H1 (cell line): ENCODE measurements around the gene GNAT2. TPM values are rescaled to one million over a fixed set of nuclear protein-coding genes. Genes with fewer than 3 reads are reported as not detected.
A peak's percentile ranks its signal among the peaks of the same experiment; 100 is the strongest.

ENCODE experiments used
- CTCF ChIA-PET: fragments of 300-600 bp; sonication (Branson Sonifier 250); formaldehyde crosslinking; loops from one replicate; lab custom pipeline; 2021; ENCODE audit not compliant: partially characterized antibody; lab: Charles Lee
- POLR2A ChIA-PET: fragments of 300-600 bp; sonication (Branson Sonifier 250); formaldehyde crosslinking; loops from one replicate; lab custom pipeline; 2021; ENCODE audit warnings: inconsistent platforms; ENCODE audit not compliant: partially characterized antibody; lab: Charles Lee
- DNase-seq, 2 experiments: peaks; one replicate each; pipeline versions ENCODE4 v3.0.0 to v3.0.0-alpha.2; 2010 to 2022; ENCODE audit warnings: low spot score in 2 of 2, low read depth in 1 of 2, mixed read lengths in 1 of 2
- FAIRE-seq: peaks from 2 replicates; lab custom pipeline; 2011; peaks lifted over from hg19 to GRCh38; lab: Jason Lieb, UNC
- H2AFZ ChIP-seq: 2 replicates; pipeline ENCODE4 v1.8.1; 2012; ENCODE audit warnings: low read length, inconsistent platforms
- H2AK5ac ChIP-seq: 2 replicates; pipeline ENCODE4 v1.6.1; 2013; ENCODE audit warnings: low read depth, low read length
- H2BK120ac ChIP-seq: replicated peaks from 2 replicates; pipeline ENCODE3; 2013; ENCODE audit warnings: low read depth, low read length, inconsistent platforms
- H2BK12ac ChIP-seq: 2 replicates; pipeline ENCODE4 v1.6.1; 2013; ENCODE audit warnings: low read depth, low read length
- H2BK15ac ChIP-seq: 2 replicates; pipeline ENCODE4 v1.6.1; 2013; ENCODE audit warnings: low read length
- H2BK20ac ChIP-seq: 2 replicates; pipeline ENCODE4 v1.6.1; 2013; ENCODE audit warnings: low read length
- H2BK5ac ChIP-seq: 2 replicates; pipeline ENCODE4 v1.6.1; 2013; ENCODE audit warnings: low read depth, low read length
- H3K14ac ChIP-seq: 2 replicates; pipeline ENCODE4 v1.6.1; 2013; ENCODE audit warnings: inconsistent platforms; ENCODE audit not compliant: insufficient read length
- H3K18ac ChIP-seq: 2 replicates; pipeline ENCODE4 v1.6.1; 2013; ENCODE audit warnings: low read length; ENCODE audit errors: extremely low read depth
- H3K23ac ChIP-seq: 2 replicates; pipeline ENCODE4 v1.6.1; 2013; ENCODE audit warnings: inconsistent platforms; ENCODE audit not compliant: insufficient read length
- H3K23me2 ChIP-seq: 2 replicates; pipeline ENCODE4 v1.6.1; 2013; ENCODE audit warnings: low read depth, low read length
- H3K27ac ChIP-seq: 2 replicates; pipeline ENCODE4 v1.6.1; 2011; ENCODE audit warnings: low read depth, low read length, inconsistent platforms
- H3K27me3 ChIP-seq, 4 experiments: replicated peaks in 1 of 4; 1 replicate in 1 of 4; 2 replicates in 3 of 4; pipeline versions ENCODE4 v1.6.1 to v1.8.1; 2011 to 2013; ENCODE audit warnings: low read length in 3 of 4, mild to moderate bottlenecking in 3 of 4, inconsistent platforms in 2 of 4, mixed read lengths in 2 of 4, moderate library complexity in 1 of 4; ENCODE audit not compliant: control insufficient read depth in 3 of 4, insufficient read depth in 3 of 4; ENCODE audit errors: extremely low read depth in 1 of 4
- H3K36me3 ChIP-seq, 4 experiments: 2 replicates each; pipeline versions ENCODE4 v1.6.1 to v1.8.1; 2011 to 2013; ENCODE audit warnings: mild to moderate bottlenecking in 4 of 4, low read length in 3 of 4, moderate library complexity in 2 of 4, control low read depth in 1 of 4, inconsistent platforms in 1 of 4; ENCODE audit not compliant: insufficient read depth in 4 of 4, control insufficient read depth in 2 of 4
- H3K4ac ChIP-seq: replicated peaks from 2 replicates; pipeline ENCODE3; 2013; ENCODE audit warnings: low read length, low read depth, mixed read lengths, inconsistent platforms; ENCODE audit not compliant: insufficient read length
- H3K4me1 ChIP-seq, 4 experiments: replicated peaks in 1 of 4; 1 replicate in 1 of 4; 2 replicates in 3 of 4; pipeline versions ENCODE4 v1.6.1 to v1.8.1; 2011 to 2013; ENCODE audit warnings: low read length in 3 of 4, inconsistent platforms in 2 of 4, mixed read lengths in 1 of 4; ENCODE audit not compliant: insufficient read depth in 4 of 4, control insufficient read depth in 3 of 4
- H3K4me2 ChIP-seq, 2 experiments: 2 replicates each; pipeline versions ENCODE4 v1.6.1 to v1.8.1; 2011 to 2013; ENCODE audit warnings: low read depth in 2 of 2, low read length in 2 of 2, control low read depth in 1 of 2, inconsistent platforms in 1 of 2, mild to moderate bottlenecking in 1 of 2; ENCODE audit not compliant: insufficient read depth in 1 of 2
- H3K4me3 ChIP-seq, 4 experiments: fragments of 200-600, 300-600 bp in 1 of 4; sonication (generic), shearing (Covaris generic), sonication (Bioruptor Twin) in 1 of 4; 2 replicates each; pipeline versions ENCODE4 v1.5.1 to v1.8.1; 2011 to 2016; ENCODE audit warnings: low read length in 4 of 4, low read depth in 3 of 4, control low read depth in 2 of 4, inconsistent platforms in 2 of 4, mild to moderate bottlenecking in 2 of 4, mixed read lengths in 1 of 4, moderate library complexity in 1 of 4; ENCODE audit not compliant: insufficient read depth in 2 of 4; ENCODE audit errors: extremely low read depth in 1 of 4
- H3K56ac ChIP-seq: replicated peaks from 2 replicates; pipeline ENCODE3; 2013; ENCODE audit warnings: low read depth, mild to moderate bottlenecking, mixed read lengths, low read length, inconsistent platforms; ENCODE audit not compliant: insufficient read length
- H3K79me1 ChIP-seq: 2 replicates; pipeline ENCODE4 v1.6.1; 2013; ENCODE audit warnings: low read depth, low read length, control low read depth
- H3K79me2 ChIP-seq, 2 experiments: 2 replicates each; pipeline versions ENCODE4 v1.6.1 to v1.8.1; 2012 to 2013; ENCODE audit warnings: low read length in 2 of 2, mild to moderate bottlenecking in 2 of 2, inconsistent platforms in 1 of 2; ENCODE audit not compliant: insufficient read depth in 2 of 2, control insufficient read depth in 1 of 2
- H3K9ac ChIP-seq, 4 experiments: replicated peaks in 1 of 4; 1 replicate in 1 of 4; 2 replicates in 3 of 4; pipeline versions ENCODE4 v1.6.1 to v1.8.1; 2011 to 2013; ENCODE audit warnings: low read depth in 3 of 4, low read length in 3 of 4, control low read depth in 2 of 4, mild to moderate bottlenecking in 2 of 4, moderate library complexity in 2 of 4, inconsistent platforms in 1 of 4; ENCODE audit errors: extremely low read depth in 1 of 4
- H3K9me3 ChIP-seq, 2 experiments: 2 replicates each; pipeline versions ENCODE4 v1.6.1 to v1.8.1; 2012 to 2013; ENCODE audit warnings: mild to moderate bottlenecking in 2 of 2, moderate library complexity in 2 of 2, control low read depth in 1 of 2, inconsistent platforms in 1 of 2, low read depth in 1 of 2, low read length in 1 of 2, mixed read lengths in 1 of 2; ENCODE audit not compliant: insufficient read depth in 2 of 2
- H4K20me1 ChIP-seq, 2 experiments: replicated peaks in 1 of 2; 2 replicates each; pipeline versions ENCODE3 to v1.8.1; 2011 to 2013; ENCODE audit warnings: inconsistent platforms in 2 of 2, low read length in 2 of 2, mild to moderate bottlenecking in 1 of 2; ENCODE audit not compliant: insufficient read depth in 2 of 2, control insufficient read depth in 1 of 2
- H4K5ac ChIP-seq: 2 replicates; pipeline ENCODE4 v1.6.1; 2013; ENCODE audit warnings: low read length, low read depth, mixed read lengths, inconsistent platforms; ENCODE audit not compliant: insufficient read length
- H4K8ac ChIP-seq: 2 replicates; pipeline ENCODE4 v1.8.0; 2013; ENCODE audit warnings: mild to moderate bottlenecking, moderate library complexity, low read length, inconsistent platforms; ENCODE audit not compliant: insufficient read depth; ENCODE audit errors: extremely low read depth
- H4K91ac ChIP-seq: replicated peaks from 2 replicates; pipeline ENCODE3; 2013; ENCODE audit warnings: low read length, mixed read lengths, inconsistent platforms; ENCODE audit not compliant: insufficient read length
- CHD2 ChIP-seq: IDR thresholded peaks from 2 replicates; pipeline ENCODE4 v1.6.1; 2012; ENCODE audit warnings: low read length, improper control_type of control experiment
- CREB1 ChIP-seq: IDR thresholded peaks from 2 replicates; pipeline ENCODE4 v1.6.1; 2012; ENCODE audit warnings: inconsistent platforms
- GTF2F1 ChIP-seq: IDR thresholded peaks from 2 replicates; pipeline ENCODE4 v1.6.1; 2012; ENCODE audit warnings: low read depth, low read length, improper control_type of control experiment, borderline replicate concordance
- JUND ChIP-seq: IDR thresholded peaks from 2 replicates; pipeline ENCODE4 v1.6.1; 2011; ENCODE audit warnings: mild to moderate bottlenecking, improper control_type of control experiment, low read length
- KDM1A ChIP-seq: fragments of 200-600, 300-600 bp; sonication (generic); IDR thresholded peaks from 2 replicates; pipeline ENCODE4 v1.7.1; 2016; ENCODE audit warnings: mild to moderate bottlenecking, low read length, borderline replicate concordance
- KDM5A ChIP-seq: fragments of 200-600 bp; IDR thresholded peaks from 2 replicates; pipeline ENCODE4 v1.7.1; 2012; ENCODE audit warnings: mild to moderate bottlenecking, low read length, inconsistent platforms, mixed read lengths
- POLR2AphosphoS5 ChIP-seq: IDR thresholded peaks from 2 replicates; pipeline ENCODE4 v1.6.1; 2011; ENCODE audit warnings: low read depth, low read length
- RFX5 ChIP-seq: IDR thresholded peaks from 2 replicates; pipeline ENCODE4 v1.6.1; 2011; ENCODE audit warnings: low read depth, low read length, improper control_type of control experiment, borderline replicate concordance
- SP1 ChIP-seq: IDR thresholded peaks from 2 replicates; pipeline ENCODE4 v1.6.1; 2011; ENCODE audit warnings: low read depth, low read length
- SP4 ChIP-seq: IDR thresholded peaks from 2 replicates; pipeline ENCODE4 v1.6.1; 2012; ENCODE audit warnings: low read length, inconsistent platforms
- TAF1 ChIP-seq: IDR thresholded peaks from 2 replicates; pipeline ENCODE4 v1.6.1; 2011; ENCODE audit warnings: mild to moderate bottlenecking, low read depth, low read length
- TAF7 ChIP-seq: optimal IDR thresholded peaks from 2 replicates; pipeline ENCODE3; 2011; ENCODE audit warnings: low read depth, mild to moderate bottlenecking, inconsistent platforms, low read length, moderate library complexity, borderline replicate concordance
- YY1 ChIP-seq: IDR thresholded peaks from 2 replicates; pipeline ENCODE4 v1.6.1; 2011; ENCODE audit warnings: low read depth, mild to moderate bottlenecking, low read length
- WGBS, 2 experiments: shearing (Covaris generic) in 1 of 2; methylation state at CpG; one replicate each; pipeline versions ENCODE4 v1.1.6 to v1.1.7; 2013 to 2015; ENCODE audit warnings: low lambda C conversion rate in 2 of 2, mixed read lengths in 2 of 2, inconsistent platforms in 1 of 2, low coverage in 1 of 2, missing lambda C conversion rate in 1 of 2; ENCODE audit not compliant: insufficient replicate concordance in 2 of 2, insufficient coverage in 1 of 2, insufficient read length in 1 of 2; ENCODE audit errors: extremely low coverage in 1 of 2, missing lambda C conversion rate in 1 of 2; 5-methylcytosine and 5-hydroxymethylcytosine counted together
- polyA plus RNA-seq, 7 experiments: library from polyadenylated mRNA; depleted of rRNA in 3 of 7; stranded (reverse) in 5 of 7; unstranded in 2 of 7; fragments of >200 nt in 5 of 7; fragments of 200-250 nt in 2 of 7; gene quantifications; 1 replicate in 5 of 7; 2 replicates in 1 of 7; 4 replicates in 1 of 7; pipeline versions ENCODE4 v1.2.1 to v1.2.3, GENCODE V29; 2011 to 2013; ENCODE audit warnings: missing spikeins in 2 of 7, mixed read lengths in 2 of 7
- total RNA-seq: library from RNA; stranded (reverse); fragmentation: NEBNext Ultra II Directional; extraction: Animal tissue kit (Norgen Biotek cat#: 25700); gene quantifications from 2 replicates; pipeline ENCODE4 v1.2.1, GENCODE V29; 2021

The GNAT2 gene
- total and polyA plus RNA-seq, 2 of the 8 experiments (the other 6 are each of a cell fraction or from before 2014, with no cell fraction given): 0.05 TPM; not detected in 1

- Histone ChIP-seq H3K56ac (no peak overlapping the region), H2BK15ac (no peak overlapping the region), H3K4me2 (no peak overlapping the region), H3K18ac (no peak overlapping the region), H3K36me3 (no peaks in the 10 kb centered on the region), H2AFZ (no peak overlapping the region), H2BK5ac (no peak overlapping the region), H2AK5ac (no peak overlapping the region), H3K14ac (no peak overlapping the region), H4K91ac (no peak overlapping the region), H3K9me3 (no peaks in the 10 kb centered on the region), H3K23ac (no peak overlapping the region), H4K5ac (no peak overlapping the region), H3K4me1 (peaks cover 5 to 8% (median 6%) of the 10 kb centered on the region in 4 experiments; a peak in 6 of 7 replicates), H2BK12ac (no peak overlapping the region), H2BK20ac (no peak overlapping the region), H3K79me2 (no peaks in the 10 kb centered on the region), H3K9ac (no peak overlapping the region), H2BK120ac (no peak overlapping the region), H4K20me1 (peaks cover 0 to 2% of the 10 kb centered on the region in 2 experiments), H3K23me2 (no peaks in the 10 kb centered on the region), H3K4ac (no peak overlapping the region), H3K27me3 (no peaks in the 10 kb centered on the region; a peak in 1 of 7 replicates), H3K79me1 (no peaks in the 10 kb centered on the region), H3K27ac (no peak overlapping the region), H3K4me3 (no peak overlapping the region), H4K8ac (no peak overlapping the region)
- TF ChIP-seq TAF7 (no peak), SP1 (no peak), KDM1A (no peak), RFX5 (no peak), YY1 (no peak), KDM5A (no peak), SP4 (no peak), CHD2 (no peak), JUND (no peak), GTF2F1 (no peak), TAF1 (no peak), CREB1 (no peak), POLR2AphosphoS5 (no peak)
- FAIRE-seq: no peak
- peak in 1 of 2 experiments; percentile 30 for DNase-seq
- WGBS, 2 experiments: 92% methylated on average over 7 of the region's 7 CpGs; no CpG with 5 or more reads in 1 of the 2 experiments
- ChIA-PET CTCF (interaction anchor here (1.0 to 10.7 kb wide), 14 partner anchors 12 to 346 kb away, joined by 3 to 293 read pairs (median 7); partner anchors contain the start of genes GNAI3 and GSTM4), POLR2A (interaction anchor here (0.8 to 4.5 kb wide), 3 partner anchors 28 to 91 kb away, joined by 3 to 18 read pairs (median 4); partner anchors contain the start of gene GSTM1)
These were observed 18.0 kb upstream of the GNAT2 start for GRCh38 chr1:109637446-109637845.
